SU-DHL-6 (cell line): ENCODE results near the gene IRAK1.

Experiments used
- H2AFZ ChIP-seq: fragments of 200-600 bp; sonication (generic); 2 replicates; pipeline ENCODE4 v1.6.1; 2014; ENCODE audit warnings: low read depth, mild to moderate bottlenecking, moderate library complexity, mixed read lengths, antibody characterized with exemption, low read length; ENCODE audit not compliant: severe bottlenecking
- H3F3A ChIP-seq: fragments of 200-600 bp; shearing (Covaris generic); 2 replicates; pipeline ENCODE4 v1.6.0; 2016; ENCODE audit warnings: antibody characterized with exemption, mild to moderate bottlenecking; ENCODE audit not compliant: insufficient read depth
- H3K27ac ChIP-seq: fragments of 200-600 bp; sonication (generic); 2 replicates; pipeline ENCODE4 v1.5.1; 2016; ENCODE audit warnings: low read depth, mild to moderate bottlenecking, low read length, moderate library complexity, mixed read lengths
- H3K27me3 ChIP-seq: fragments of 200-600 bp; sonication (generic), shearing (Covaris generic); 2 replicates; pipeline ENCODE4 v1.6.0; 2014; ENCODE audit warnings: mild to moderate bottlenecking, low read length
- H3K36me3 ChIP-seq: fragments of 200-600 bp; sonication (generic); 2 replicates; pipeline ENCODE4 v1.6.1; 2014; ENCODE audit warnings: mild to moderate bottlenecking, low read length, mixed read lengths
- H3K4me2 ChIP-seq: fragments of 300-600, 200-600 bp; shearing (Covaris generic), sonication (generic); 2 replicates; pipeline ENCODE4 v1.6.0; 2014; ENCODE audit warnings: low read length, low read depth, mild to moderate bottlenecking; ENCODE audit not compliant: poor library complexity, severe bottlenecking
- H3K4me3 ChIP-seq: fragments of 200-600 bp; sonication (generic); 2 replicates; pipeline ENCODE4 v1.5.1; 2014; ENCODE audit warnings: antibody characterized with exemption, low read length, mild to moderate bottlenecking, mixed read lengths; ENCODE audit not compliant: insufficient read depth, poor library complexity, severe bottlenecking
- H3K79me2 ChIP-seq: fragments of 200-600 bp; sonication (generic); 2 replicates; pipeline ENCODE4 v1.6.1; 2014; ENCODE audit warnings: mild to moderate bottlenecking, low read length, moderate library complexity; ENCODE audit not compliant: insufficient read depth
- H3K9ac ChIP-seq: fragments of 200-600 bp; sonication (generic); 2 replicates; pipeline ENCODE4 v1.7.0; 2014; ENCODE audit warnings: mild to moderate bottlenecking, low read length
- H3K9me2 ChIP-seq: fragments of 200-600 bp; sonication (generic); replicated peaks from 2 replicates; pipeline ENCODE4 v1.6.1; 2014; ENCODE audit warnings: low read length; ENCODE audit not compliant: insufficient read depth
- H3K9me3 ChIP-seq: fragments of 200-600 bp; sonication (generic); 2 replicates; pipeline ENCODE4 v1.6.1; 2014; ENCODE audit warnings: low read length, mixed read lengths; ENCODE audit not compliant: insufficient read depth
- H4K20me1 ChIP-seq: fragments of 200-600 bp; sonication (generic); 2 replicates; pipeline ENCODE4 v1.6.1; 2014; ENCODE audit warnings: low read depth, mild to moderate bottlenecking, antibody characterized with exemption, low read length, moderate library complexity, mixed read lengths
- CTCF ChIP-seq: fragments of 200-600 bp; sonication (generic); IDR thresholded peaks from one replicate; pipeline ENCODE4 v1.5.1; 2017; ENCODE audit warnings: antibody characterized with exemption, mild to moderate bottlenecking, low read length, moderate library complexity; ENCODE audit not compliant: insufficient read depth, poor library complexity, severe bottlenecking
- EZH2phosphoT487 ChIP-seq: fragments of 200-600 bp; sonication (generic), shearing (Covaris generic); conservative IDR thresholded peaks from 2 replicates; pipeline ENCODE4 v1.6.1; 2018; ENCODE audit warnings: mild to moderate bottlenecking, antibody characterized with exemption, low read length, moderate library complexity, mixed read lengths

IRAK1 gene

GRCh38 chrX:153963546-153963945 lies 56.2 kb downstream of the IRAK1 start:
- H4K20me1 ChIP-seq: peaks cover 18% of the 10 kb centered on the region
- H3K4me2 ChIP-seq: no peak overlapping the region
- TF ChIP-seq EZH2phosphoT487 (no peak), CTCF (no peak)
- H3K27ac ChIP-seq: no peak overlapping the region
- no peaks in the 10 kb centered on the region for H3K9me3 ChIP-seq
- no peaks in the 10 kb centered on the region for H3K27me3 ChIP-seq
- peaks cover 71% of the 10 kb centered on the region for H3K79me2 ChIP-seq
- no peak overlapping the region for H2AFZ ChIP-seq
- H3K36me3 ChIP-seq: 0 out of 2 replicates have a peak, but pooled peaks cover 4% of the 10 kb centered on the region
- no peak overlapping the region for H3K9ac ChIP-seq
- H3K4me3 ChIP-seq: no peak overlapping the region
- H3K9me2 ChIP-seq: no peaks in the 10 kb centered on the region
- no peaks in the 10 kb centered on the region for H3F3A ChIP-seq

GRCh38 chrX:153961292-153961691 lies 58.4 kb downstream of the IRAK1 start:
- H3K9me3 ChIP-seq: no peaks in the 10 kb centered on the region
- H4K20me1 ChIP-seq: peaks cover 7% of the 10 kb centered on the region; the same call in 1 of the 2 replicates
- H3K9me2 ChIP-seq: no peaks in the 10 kb centered on the region
- peaks cover 49% of the 10 kb centered on the region for H3K79me2 ChIP-seq
- TF ChIP-seq EZH2phosphoT487 (no peak), CTCF (no peak)
- H3F3A ChIP-seq: no peaks in the 10 kb centered on the region
- no peaks in the 10 kb centered on the region for H3K27me3 ChIP-seq
- no peak overlapping the region for H3K9ac ChIP-seq
- no peak overlapping the region for H3K27ac ChIP-seq
- no peak overlapping the region for H3K4me2 ChIP-seq
- no peak overlapping the region for H2AFZ ChIP-seq
- H3K4me3 ChIP-seq: no peak overlapping the region
- H3K36me3 ChIP-seq: no peaks in the 10 kb centered on the region

GRCh38 chrX:153960786-153961185 lies 58.9 kb downstream of the IRAK1 start:
- Histone ChIP-seq H3K27me3 (no peaks in the 10 kb centered on the region), H3K9me3 (no peaks in the 10 kb centered on the region), H3K4me3 (no peak overlapping the region), H3F3A (no peaks in the 10 kb centered on the region), H4K20me1 (peaks cover 7% of the 10 kb centered on the region; the same call in 1 of the 2 replicates), H3K4me2 (no peak overlapping the region), H3K79me2 (peaks cover 44% of the 10 kb centered on the region), H3K27ac (no peak overlapping the region), H3K36me3 (no peaks in the 10 kb centered on the region), H3K9me2 (no peaks in the 10 kb centered on the region), H3K9ac (no peak overlapping the region), H2AFZ (no peak overlapping the region)
- no peak for TF ChIP-seq CTCF
- no peak for TF ChIP-seq EZH2phosphoT487
